Measurements from ENCODE around the gene KRT222.

DNA sequence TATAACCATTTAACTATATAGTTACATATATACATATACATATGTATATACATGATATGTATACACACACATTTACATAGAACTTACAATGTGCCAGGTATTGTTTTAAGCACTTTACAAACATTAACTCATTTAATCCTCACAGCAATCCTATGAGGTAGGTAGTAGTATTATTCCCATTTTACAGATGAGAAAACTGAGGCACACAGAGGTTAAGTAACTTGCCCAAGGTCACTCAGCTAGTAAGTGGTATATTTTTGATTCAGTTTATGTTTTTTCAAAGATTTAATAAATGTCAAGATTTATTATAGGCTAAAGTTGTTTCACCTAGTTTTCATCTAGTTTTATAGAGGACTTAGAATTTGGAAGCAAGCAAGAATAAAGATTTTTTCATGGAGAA lies 6.6 kb downstream of the KRT222 start:
- TF ChIP-seq, protein P1, sequence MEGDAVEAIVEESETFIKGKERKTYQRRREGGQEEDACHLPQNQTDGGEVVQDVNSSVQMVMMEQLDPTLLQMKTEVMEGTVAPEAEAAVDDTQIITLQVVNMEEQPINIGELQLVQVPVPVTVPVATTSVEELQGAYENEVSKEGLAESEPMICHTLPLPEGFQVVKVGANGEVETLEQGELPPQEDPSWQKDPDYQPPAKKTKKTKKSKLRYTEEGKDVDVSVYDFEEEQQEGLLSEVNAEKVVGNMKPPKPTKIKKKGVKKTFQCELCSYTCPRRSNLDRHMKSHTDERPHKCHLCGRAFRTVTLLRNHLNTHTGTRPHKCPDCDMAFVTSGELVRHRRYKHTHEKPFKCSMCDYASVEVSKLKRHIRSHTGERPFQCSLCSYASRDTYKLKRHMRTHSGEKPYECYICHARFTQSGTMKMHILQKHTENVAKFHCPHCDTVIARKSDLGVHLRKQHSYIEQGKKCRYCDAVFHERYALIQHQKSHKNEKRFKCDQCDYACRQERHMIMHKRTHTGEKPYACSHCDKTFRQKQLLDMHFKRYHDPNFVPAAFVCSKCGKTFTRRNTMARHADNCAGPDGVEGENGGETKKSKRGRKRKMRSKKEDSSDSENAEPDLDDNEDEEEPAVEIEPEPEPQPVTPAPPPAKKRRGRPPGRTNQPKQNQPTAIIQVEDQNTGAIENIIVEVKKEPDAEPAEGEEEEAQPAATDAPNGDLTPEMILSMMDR (IDR thresholded peaks at IDR 0.05 in 4 of 5, conservative IDR thresholded peaks at IDR 0.05 in 1 of 5): no peak
- TF ChIP-seq POLR2A (IDR thresholded peaks at IDR 0.05): no peak
